Measurements from ENCODE around the gene DLG5. TPM values are rescaled to one million over a fixed set of nuclear protein-coding genes. Genes with fewer than 3 reads are reported as not detected.

Gene DLG5
- total RNA-seq, 1 donor from 2014 or later = 7.8 TPM

DNA sequence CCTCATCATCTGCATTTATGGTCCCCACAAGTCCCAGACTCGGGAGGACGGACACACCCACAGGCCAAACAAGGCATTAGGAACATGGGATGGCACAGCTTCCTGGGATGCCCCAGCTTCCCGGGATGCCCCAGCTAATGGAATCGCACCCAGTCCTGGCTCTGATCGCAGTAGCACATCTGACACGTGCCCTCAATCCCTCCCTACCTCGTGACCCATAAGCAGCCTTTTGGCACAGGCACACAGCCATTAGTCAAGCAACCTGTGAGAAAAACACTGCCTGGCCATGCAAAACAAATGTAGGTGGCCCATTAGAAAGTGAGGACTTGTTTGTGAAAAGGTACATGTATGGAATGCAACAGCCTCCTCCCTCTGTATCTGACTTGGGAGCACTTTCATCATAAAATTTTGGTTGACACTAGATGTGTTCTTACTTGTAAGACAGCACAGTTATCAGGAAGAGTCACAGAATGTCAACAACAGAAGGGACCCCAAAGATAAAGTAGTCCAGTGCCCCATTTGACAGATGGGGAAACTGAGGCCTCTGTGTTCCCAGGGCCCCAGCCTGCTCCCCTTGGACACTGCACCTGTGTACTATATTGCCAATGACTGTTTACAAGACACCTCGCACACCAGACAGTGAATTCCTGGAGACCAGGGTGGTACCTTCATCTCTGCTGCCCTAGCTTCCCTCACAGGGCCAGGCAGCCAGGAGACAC lies 34.4 kb downstream of the DLG5 start:
- Mint-ChIP-seq H3K9me3 (no peaks in the 10 kb centered on the region), H3K4me3 (ENCODE audit: low read depth) (no peak overlapping the region), H3K36me3 (ENCODE audit: low read depth) (no peaks in the 10 kb centered on the region), H3K4me1 (ENCODE audit: low read depth) (peaks cover 10% of the 10 kb centered on the region), H3K27ac (no peak overlapping the region), H3K27me3 (ENCODE audit: low read depth) (no peaks in the 10 kb centered on the region)
- DNase-seq (ENCODE audit: low spot score) = no peak
- intact Hi-C loops (cut with micrococcal nuclease) = no loop called here

- intact Hi-C loops (cut with micrococcal nuclease) = no loop called here
- Mint-ChIP-seq H3K27me3 (ENCODE audit: low read depth) (no peaks in the 10 kb centered on the region), H3K27ac (no peak overlapping the region), H3K4me3 (ENCODE audit: low read depth) (no peak overlapping the region), H3K4me1 (ENCODE audit: low read depth) (peaks cover 10% of the 10 kb centered on the region), H3K36me3 (ENCODE audit: low read depth) (no peaks in the 10 kb centered on the region), H3K9me3 (no peaks in the 10 kb centered on the region)
- DNase-seq (ENCODE audit: low spot score) = no peak
Observed at GRCh38 chr10:77890097-77890496, 36.5 kb downstream of the DLG5 start.

DNA sequence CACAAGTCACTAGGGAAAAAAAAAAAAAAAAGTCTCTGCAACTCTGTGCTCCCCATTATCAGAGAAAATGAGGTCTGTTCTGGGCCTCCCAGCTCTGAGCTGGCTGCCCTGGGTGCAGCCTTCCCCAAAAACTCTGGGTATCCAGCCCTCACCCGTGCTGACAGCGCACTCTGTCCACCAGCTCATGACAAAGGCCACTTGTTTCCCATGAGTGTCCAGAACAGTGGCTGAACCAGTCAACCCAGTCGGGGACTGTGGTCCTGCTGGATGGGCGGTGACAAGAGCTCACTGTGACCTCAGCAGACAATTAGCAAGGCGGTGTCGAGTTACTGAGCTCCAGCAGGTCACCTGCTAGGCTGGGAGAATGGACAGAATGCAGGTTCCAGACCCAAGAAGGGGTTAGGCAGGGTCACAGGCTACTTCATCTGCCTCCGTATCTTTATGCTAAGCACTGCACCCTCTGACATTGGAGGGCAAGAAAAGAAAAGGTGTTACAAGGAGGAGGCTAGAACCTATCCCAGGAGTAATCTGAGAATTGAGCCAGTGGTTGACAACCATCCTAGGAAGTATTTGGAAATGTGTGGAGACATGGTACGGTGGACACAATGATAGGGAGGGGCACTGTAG lies 37.2 kb downstream of the DLG5 start:
- Mint-ChIP-seq H3K27me3 (ENCODE audit: low read depth) (no peaks in the 10 kb centered on the region), H3K4me3 (ENCODE audit: low read depth) (no peak overlapping the region), H3K36me3 (ENCODE audit: low read depth) (no peaks in the 10 kb centered on the region), H3K27ac (no peak overlapping the region), H3K4me1 (ENCODE audit: low read depth) (peaks cover 6% of the 10 kb centered on the region), H3K9me3 (no peaks in the 10 kb centered on the region)
- intact Hi-C loops (cut with micrococcal nuclease) = no loop called here
- no peak for DNase-seq (ENCODE audit: low spot score)

DNA sequence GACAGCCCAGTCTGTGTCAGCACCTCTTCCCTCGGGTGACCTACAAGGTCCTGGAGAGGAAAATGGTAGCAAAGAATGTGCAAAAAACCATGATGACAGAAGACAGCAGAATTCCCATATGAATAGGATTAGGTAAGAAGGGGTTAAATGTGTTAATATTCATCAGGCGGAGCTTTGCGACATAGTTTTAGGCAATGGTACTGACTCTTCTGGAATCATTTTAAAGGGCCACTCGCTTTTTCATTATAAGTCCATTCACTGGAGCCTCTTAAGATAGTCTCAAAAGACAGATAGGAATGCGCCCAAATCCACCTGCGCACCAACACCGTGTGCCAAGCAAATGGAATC lies 38.2 kb downstream of the DLG5 start:
- Mint-ChIP-seq H3K4me1 (ENCODE audit: low read depth) (no peaks in the 10 kb centered on the region), H3K9me3 (no peaks in the 10 kb centered on the region), H3K27ac (no peak overlapping the region), H3K36me3 (ENCODE audit: low read depth) (no peaks in the 10 kb centered on the region), H3K4me3 (ENCODE audit: low read depth) (no peak overlapping the region), H3K27me3 (ENCODE audit: low read depth) (no peaks in the 10 kb centered on the region)
- no peak for DNase-seq (ENCODE audit: low spot score)
- intact Hi-C loops (cut with micrococcal nuclease) = no loop called here

DNA sequence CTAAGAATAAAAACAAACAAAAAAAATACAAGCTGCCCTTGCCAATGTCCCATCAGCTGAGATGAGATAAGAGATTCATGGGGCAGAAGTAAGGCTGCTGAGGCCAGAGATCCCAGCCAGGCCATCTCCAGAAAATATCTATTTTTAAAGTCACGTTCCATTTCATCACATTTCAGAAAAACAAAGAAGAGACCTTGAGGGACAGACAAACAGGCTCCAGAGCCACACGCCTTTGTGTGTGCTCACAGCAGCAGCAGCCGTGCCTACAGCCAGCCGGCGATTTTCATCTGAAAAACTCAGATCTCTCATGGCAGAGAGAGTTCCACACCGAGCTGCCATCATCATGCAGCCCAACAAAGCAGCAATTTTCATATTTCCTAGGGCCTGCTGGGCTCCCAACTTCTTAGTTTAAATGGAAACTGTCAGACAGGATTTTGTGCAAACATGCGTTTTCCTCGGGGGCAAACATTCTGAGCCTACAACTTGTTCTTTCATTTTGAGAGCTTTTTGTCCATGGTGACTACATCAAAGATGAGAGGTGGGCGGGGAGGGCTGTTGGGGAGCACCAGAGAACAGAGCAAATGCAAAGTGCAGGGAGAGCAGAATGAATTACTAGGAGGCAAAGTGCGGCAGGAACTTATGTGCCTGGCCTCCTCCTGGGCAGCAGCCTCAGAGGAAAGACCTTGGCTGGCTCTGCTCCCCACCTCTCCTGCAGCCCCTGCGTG lies 38.8 kb downstream of the DLG5 start:
- H3K4me1 Mint-ChIP-seq (ENCODE audit: low read depth) = no peaks in the 10 kb centered on the region
- intact Hi-C loops (cut with micrococcal nuclease) = no loop called here
- H3K36me3 Mint-ChIP-seq (ENCODE audit: low read depth) = no peaks in the 10 kb centered on the region
- H3K9me3 Mint-ChIP-seq = no peaks in the 10 kb centered on the region
- DNase-seq (ENCODE audit: low spot score) = no peak
- H3K27ac Mint-ChIP-seq = no peak overlapping the region
- H3K4me3 Mint-ChIP-seq (ENCODE audit: low read depth) = no peak overlapping the region
- no peaks in the 10 kb centered on the region for H3K27me3 Mint-ChIP-seq (ENCODE audit: low read depth)

DNA sequence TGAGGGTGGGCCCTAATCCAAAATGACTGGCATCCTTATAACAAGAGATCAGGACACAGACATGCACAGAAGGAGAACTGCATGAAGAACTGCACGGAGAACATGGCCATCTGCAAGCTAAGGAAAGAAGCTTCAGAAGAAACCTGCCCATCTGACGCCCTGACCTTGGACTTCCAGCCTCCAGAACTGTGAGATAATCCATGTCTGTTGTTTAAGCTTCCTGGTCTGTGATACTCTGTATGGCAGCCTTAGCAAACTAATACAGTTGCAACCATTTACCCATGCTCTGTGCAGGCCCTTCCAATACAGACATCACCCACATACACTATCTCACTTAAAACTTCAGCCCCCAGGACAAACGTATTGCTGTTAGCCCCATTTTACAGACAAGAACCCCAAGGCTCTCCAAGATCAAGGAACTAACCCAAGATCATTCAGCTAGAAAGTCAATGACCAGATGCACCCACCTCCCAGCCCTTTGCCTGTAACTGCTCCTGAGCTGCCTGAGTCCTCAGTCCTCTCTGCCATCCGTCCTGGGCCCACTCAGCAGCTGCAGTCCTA lies 39.7 kb downstream of the DLG5 start:
- no peak for DNase-seq (ENCODE audit: low spot score)
- Mint-ChIP-seq H3K4me1 (ENCODE audit: low read depth) (no peaks in the 10 kb centered on the region), H3K9me3 (no peaks in the 10 kb centered on the region), H3K36me3 (ENCODE audit: low read depth) (no peaks in the 10 kb centered on the region), H3K27me3 (ENCODE audit: low read depth) (no peaks in the 10 kb centered on the region), H3K4me3 (ENCODE audit: low read depth) (no peak overlapping the region), H3K27ac (no peak overlapping the region)
- intact Hi-C loops (cut with micrococcal nuclease) = no loop called here

- Mint-ChIP-seq H3K27me3 (ENCODE audit: low read depth) (no peaks in the 10 kb centered on the region), H3K36me3 (ENCODE audit: low read depth) (no peaks in the 10 kb centered on the region), H3K4me3 (ENCODE audit: low read depth) (no peak overlapping the region), H3K9me3 (no peaks in the 10 kb centered on the region), H3K4me1 (ENCODE audit: low read depth) (no peaks in the 10 kb centered on the region), H3K27ac (no peak overlapping the region)
- intact Hi-C loops (cut with micrococcal nuclease) = no loop called here
- no peak for DNase-seq (ENCODE audit: low spot score)
Observed at GRCh38 chr10:77884181-77884580, 42.4 kb downstream of the DLG5 start.

GRCh38 chr10:77881636-77882035 lies 44.9 kb downstream of the DLG5 start:
- Mint-ChIP-seq H3K4me3 (ENCODE audit: low read depth) (no peak overlapping the region), H3K9me3 (no peaks in the 10 kb centered on the region), H3K27me3 (ENCODE audit: low read depth) (no peaks in the 10 kb centered on the region), H3K4me1 (ENCODE audit: low read depth) (peaks cover 6% of the 10 kb centered on the region), H3K27ac (no peak overlapping the region), H3K36me3 (ENCODE audit: low read depth) (no peaks in the 10 kb centered on the region)
- DNase-seq (ENCODE audit: low spot score) = no peak
- intact Hi-C loops (cut with micrococcal nuclease) = no loop called here

DNA sequence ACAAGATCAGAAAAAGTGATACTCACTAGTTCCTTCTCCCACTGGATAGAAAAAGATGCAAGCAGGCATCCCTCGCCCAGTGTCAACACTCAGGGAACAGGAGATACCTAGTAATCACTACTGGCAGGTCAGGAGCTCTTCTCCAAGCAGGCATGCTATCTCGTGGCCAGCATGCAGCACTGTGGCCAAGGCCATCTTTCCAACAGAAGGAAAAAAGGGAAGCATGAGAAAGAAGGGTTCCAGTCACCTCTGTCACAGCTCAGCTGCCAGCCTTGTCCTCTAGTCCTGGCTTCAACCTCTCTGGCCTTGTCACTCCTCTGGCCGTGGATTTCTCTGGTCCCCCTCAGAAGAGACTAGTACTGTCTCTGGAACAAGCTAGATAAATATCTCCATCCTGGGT lies 45.3 kb downstream of the DLG5 start:
- Mint-ChIP-seq H3K36me3 (ENCODE audit: low read depth) (no peaks in the 10 kb centered on the region), H3K27ac (no peak overlapping the region), H3K27me3 (ENCODE audit: low read depth) (no peaks in the 10 kb centered on the region), H3K4me3 (ENCODE audit: low read depth) (no peak overlapping the region), H3K4me1 (ENCODE audit: low read depth) (peaks cover 6% of the 10 kb centered on the region), H3K9me3 (no peaks in the 10 kb centered on the region)
- no peak for DNase-seq (ENCODE audit: low spot score)
- intact Hi-C loops (cut with micrococcal nuclease) = no loop called here

DNA sequence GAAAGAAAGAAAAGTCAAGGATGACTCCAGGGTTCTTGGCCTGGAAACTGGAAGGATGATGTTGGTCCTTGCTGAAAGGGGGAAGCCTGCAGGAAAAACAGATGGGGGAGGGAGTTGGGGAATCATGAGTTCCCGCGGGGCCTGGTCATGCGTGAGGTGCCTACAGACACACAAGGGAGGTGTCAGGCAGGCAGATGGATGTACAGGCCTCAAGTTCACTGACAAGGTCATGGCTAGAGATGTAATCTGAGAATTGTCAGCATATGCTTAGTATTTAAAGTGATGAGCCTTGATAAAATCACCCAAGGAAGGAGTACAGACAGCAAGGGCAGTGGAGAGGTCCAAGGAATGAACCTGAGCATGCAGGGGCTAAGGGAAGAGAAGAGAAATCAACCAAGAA lies 46.8 kb downstream of the DLG5 start:
- H3K4me3 Mint-ChIP-seq (ENCODE audit: low read depth) = no peak overlapping the region
- intact Hi-C loops (cut with micrococcal nuclease) = loop anchor here (10.0 kb wide), 1 partner anchor 45 kb away; the partner anchor contains the start of gene DLG5

GRCh38 chr10:77879065-77879464 lies 47.5 kb downstream of the DLG5 start:
- Mint-ChIP-seq H3K9me3 (no peaks in the 10 kb centered on the region), H3K4me1 (ENCODE audit: low read depth) (peaks cover 10% of the 10 kb centered on the region), H3K36me3 (ENCODE audit: low read depth) (no peaks in the 10 kb centered on the region), H3K4me3 (ENCODE audit: low read depth) (no peak overlapping the region), H3K27ac (no peak overlapping the region), H3K27me3 (ENCODE audit: low read depth) (no peaks in the 10 kb centered on the region)
- no peak for DNase-seq (ENCODE audit: low spot score)
- intact Hi-C loops (cut with micrococcal nuclease) = loop anchor here (10.0 kb wide), 1 partner anchor 46 kb away; the partner anchor contains the start of gene DLG5

More for the DNA sequence above, 46.8 kb downstream of the DLG5 start:
- H3K9me3 Mint-ChIP-seq = no peaks in the 10 kb centered on the region
- peaks cover 6% of the 10 kb centered on the region for H3K4me1 Mint-ChIP-seq (ENCODE audit: low read depth)
- no peak for DNase-seq (ENCODE audit: low spot score)
- no peak overlapping the region for H3K27ac Mint-ChIP-seq
- no peaks in the 10 kb centered on the region for H3K36me3 Mint-ChIP-seq (ENCODE audit: low read depth)
- no peaks in the 10 kb centered on the region for H3K27me3 Mint-ChIP-seq (ENCODE audit: low read depth)

- H3K4me1 Mint-ChIP-seq (ENCODE audit: low read depth) = peaks cover 15% of the 10 kb centered on the region
- H3K4me3 Mint-ChIP-seq (ENCODE audit: low read depth) = no peak overlapping the region
- no peaks in the 10 kb centered on the region for H3K36me3 Mint-ChIP-seq (ENCODE audit: low read depth)
- no peak overlapping the region for H3K27ac Mint-ChIP-seq
- H3K9me3 Mint-ChIP-seq = no peaks in the 10 kb centered on the region
- intact Hi-C loops (cut with micrococcal nuclease) = loop anchor here (10.0 kb wide), 1 partner anchor 47 kb away; the partner anchor contains the start of gene DLG5
- no peak for DNase-seq (ENCODE audit: low spot score)
- H3K27me3 Mint-ChIP-seq (ENCODE audit: low read depth) = no peaks in the 10 kb centered on the region
Observed at GRCh38 chr10:77877441-77878344, 48.9 kb downstream of the DLG5 start.

Measured in activated T-helper 2 cell treated with anti-CD3 and anti-CD28 coated beads, Interferon-gamma antibody, Interleukin-2, Interleukin-4, amounts not matched to agents 10 μg/mL and 5 μg/mL and 100 μg/mL, durations not matched to agents 14 hours and 24 hours and 36 hours (primary cell).